Loucy (cell line): ENCODE measurements around the gene IL1RAPL2.

ENCODE experiments used
- EZH2phosphoT487 ChIP-seq: fragments of 200-600 bp; IDR thresholded peaks from 2 replicates; pipeline ENCODE4 v1.6.1; 2018; ENCODE audit warnings: antibody characterized with exemption, mild to moderate bottlenecking, moderate library complexity, borderline replicate concordance
- TF ChIP-seq, protein P1 (sequence below): fragments of 200-600 bp; sonication (generic); conservative IDR thresholded peaks from 2 replicates; pipeline ENCODE4 v1.5.1; 2014; ENCODE audit warnings: mild to moderate bottlenecking, antibody characterized with exemption, low read length

DNA sequence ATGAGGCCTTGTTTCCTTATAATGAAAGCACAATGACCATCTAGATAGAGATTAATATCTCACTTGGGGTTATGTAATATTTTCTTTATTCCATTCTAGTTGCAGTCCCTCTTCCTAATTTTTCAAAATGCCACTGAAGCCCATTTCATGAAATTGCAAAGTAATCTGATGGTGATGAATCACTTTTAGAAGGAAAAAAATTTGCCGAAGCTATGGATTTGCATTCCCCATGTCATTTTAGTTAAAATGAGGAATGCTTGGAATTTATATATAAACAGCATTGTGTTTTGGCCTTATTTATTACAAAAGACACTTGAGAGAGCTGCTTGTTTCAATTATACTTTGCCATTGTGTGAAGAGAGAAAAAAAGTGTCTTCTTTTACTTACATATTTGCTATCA is 896.2 kb downstream of the IL1RAPL2 start:
- TF ChIP-seq, protein P1, sequence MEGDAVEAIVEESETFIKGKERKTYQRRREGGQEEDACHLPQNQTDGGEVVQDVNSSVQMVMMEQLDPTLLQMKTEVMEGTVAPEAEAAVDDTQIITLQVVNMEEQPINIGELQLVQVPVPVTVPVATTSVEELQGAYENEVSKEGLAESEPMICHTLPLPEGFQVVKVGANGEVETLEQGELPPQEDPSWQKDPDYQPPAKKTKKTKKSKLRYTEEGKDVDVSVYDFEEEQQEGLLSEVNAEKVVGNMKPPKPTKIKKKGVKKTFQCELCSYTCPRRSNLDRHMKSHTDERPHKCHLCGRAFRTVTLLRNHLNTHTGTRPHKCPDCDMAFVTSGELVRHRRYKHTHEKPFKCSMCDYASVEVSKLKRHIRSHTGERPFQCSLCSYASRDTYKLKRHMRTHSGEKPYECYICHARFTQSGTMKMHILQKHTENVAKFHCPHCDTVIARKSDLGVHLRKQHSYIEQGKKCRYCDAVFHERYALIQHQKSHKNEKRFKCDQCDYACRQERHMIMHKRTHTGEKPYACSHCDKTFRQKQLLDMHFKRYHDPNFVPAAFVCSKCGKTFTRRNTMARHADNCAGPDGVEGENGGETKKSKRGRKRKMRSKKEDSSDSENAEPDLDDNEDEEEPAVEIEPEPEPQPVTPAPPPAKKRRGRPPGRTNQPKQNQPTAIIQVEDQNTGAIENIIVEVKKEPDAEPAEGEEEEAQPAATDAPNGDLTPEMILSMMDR = no peak
- no peak for TF ChIP-seq EZH2phosphoT487
